NCI-H82 (cell line): ENCODE results near the gene ARHGAP23.
"Not testable (repeated sequence)": the region's sequence is repeated elsewhere in the genome, so short reads cannot be mapped to it uniquely, and the experiment has no call there.

Experiments
- DNase-seq: peaks from one replicate; lab custom pipeline; 2025; lab: John Stamatoyannopoulos, UW

Gene ARHGAP23

DNA sequence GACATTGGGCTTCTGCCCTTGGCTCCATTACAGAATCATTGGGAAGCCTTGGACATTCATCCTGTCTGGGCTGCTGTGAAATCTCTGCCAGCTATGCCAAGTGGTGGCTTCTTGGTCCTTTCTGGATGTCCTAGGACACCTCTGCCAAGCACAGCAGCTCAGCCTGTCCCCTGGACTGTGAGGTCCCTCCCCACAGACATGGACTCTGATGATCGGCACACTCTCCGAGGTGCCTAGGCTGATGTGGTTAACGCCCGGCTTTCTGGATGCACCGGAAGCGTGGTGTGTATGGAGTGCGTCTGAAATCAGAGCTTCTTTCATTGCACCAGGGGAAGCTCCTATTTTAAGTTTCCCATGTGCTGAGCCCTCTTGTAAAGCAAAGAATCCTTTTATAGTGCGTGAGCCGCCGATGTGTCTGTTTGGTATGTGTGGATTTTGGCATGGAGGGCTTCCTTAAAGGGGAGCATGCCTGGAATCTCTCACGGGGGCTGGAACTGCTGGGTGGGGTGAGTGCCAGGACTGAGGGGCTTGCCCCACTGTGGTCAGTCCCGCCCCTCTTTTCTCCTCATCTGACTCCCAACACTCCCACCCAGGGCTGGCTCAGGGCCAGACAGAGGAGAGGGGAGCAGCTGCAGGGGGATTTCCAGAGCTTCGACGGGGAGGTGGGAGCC is 7.0 kb upstream of the ARHGAP23 start:
- DNase-seq: peak; percentile 95

DNA sequence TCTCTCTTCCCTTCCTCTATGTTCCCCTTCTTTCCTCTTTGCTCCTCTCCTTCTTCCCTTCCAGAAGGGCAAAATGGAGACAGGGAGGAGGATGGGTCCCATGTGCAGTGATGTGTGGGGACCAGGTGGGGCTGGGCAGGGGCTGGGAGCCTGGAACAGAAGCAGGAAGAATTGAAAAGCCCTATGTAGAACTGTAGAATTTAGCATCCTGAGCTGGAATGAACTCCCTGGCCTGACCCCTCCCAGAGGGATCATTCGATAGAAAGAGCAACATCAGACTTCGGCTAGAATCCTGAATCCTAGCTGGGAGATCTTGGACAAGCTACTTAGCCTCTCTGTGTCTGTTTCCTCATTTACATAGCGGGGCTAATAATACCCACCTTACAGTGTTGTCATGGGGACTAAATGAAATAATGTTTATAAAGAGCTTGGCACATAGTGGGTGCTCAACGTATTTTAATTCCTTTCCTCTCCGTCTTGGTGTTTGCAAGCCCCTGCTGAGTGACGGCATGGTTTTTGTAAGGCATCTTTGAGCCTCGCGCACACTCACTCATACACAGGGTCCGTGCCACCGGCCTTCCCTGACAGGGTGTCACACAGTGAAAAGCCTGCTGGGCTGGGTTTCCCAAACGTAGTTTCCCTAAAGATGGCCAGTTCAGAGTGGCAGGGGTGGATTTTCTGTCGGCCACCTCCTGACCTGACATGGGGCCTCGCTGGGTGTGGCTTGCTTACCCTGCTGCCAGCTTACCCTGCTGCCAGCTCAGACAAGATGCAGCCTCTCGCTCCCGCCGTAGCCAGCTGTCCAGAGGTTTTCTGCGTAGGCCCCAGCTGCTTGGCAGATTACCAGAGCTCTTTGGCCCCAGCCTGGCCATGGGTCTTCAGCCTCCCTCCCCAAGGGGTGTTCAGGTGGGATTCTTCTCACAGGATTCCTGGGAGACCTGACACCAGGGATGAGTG is 6.1 kb upstream of the ARHGAP23 start:
- peak; percentile 69 for DNase-seq

- DNase-seq: no peak
Measured at GRCh38 chr17:38424297-38424972, 3.8 kb upstream of the ARHGAP23 start.

- DNase-seq: no peak
Measured at GRCh38 chr17:38425031-38425430, 3.2 kb upstream of the ARHGAP23 start.

- no peak for DNase-seq
Measured at GRCh38 chr17:38425744-38426143, 2.5 kb upstream of the ARHGAP23 start.

GRCh38 chr17:38426441-38426840 is 1.8 kb upstream of the ARHGAP23 start:
- DNase-seq: no peak

DNA sequence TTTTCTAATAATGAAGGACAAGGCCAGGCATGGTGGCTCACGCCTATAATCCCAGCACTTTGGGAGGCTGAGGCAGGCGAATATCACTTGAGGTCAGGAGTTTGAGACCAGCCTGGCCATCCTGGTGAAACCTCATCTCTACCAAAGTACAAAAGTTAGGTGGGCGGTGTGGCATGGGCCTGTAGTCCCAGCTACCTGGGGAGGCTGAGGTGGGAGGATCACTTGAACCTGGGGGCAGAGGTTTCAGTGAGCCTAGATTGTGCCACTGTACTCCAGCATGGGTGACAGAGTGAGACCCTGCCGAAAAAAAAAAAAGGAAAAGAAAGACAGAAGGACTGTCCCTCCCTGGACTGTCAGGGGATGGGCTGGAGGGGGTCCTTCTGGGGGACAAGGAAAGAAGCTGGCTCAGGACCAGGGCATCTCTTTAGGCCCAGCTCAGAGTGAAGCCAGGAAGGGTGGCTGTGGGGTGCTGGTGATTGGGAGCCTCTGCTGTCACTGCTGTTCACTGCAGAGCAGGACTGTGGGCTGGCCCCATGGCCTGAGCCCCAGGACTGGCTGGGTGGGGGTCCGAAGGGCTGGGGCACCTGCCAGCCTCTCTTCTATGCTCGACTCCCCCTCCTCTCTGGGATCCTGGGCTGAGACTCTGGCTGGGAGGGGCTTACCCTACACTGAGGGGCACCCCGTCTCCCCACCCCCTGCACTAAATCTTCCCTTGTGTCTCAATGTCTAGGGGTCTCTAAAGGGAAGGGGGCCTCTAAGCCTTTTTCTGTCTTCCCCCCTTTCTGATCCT is 909 bp upstream of the ARHGAP23 start:
- DNase-seq: no peak

- no peak for DNase-seq
Measured at GRCh38 chr17:38428643-38429371, 543 bp downstream of the ARHGAP23 start.

- DNase-seq: no peak
Measured at GRCh38 chr17:38429476-38430100, 1.3 kb downstream of the ARHGAP23 start.

GRCh38 chr17:38430316-38430715 is 2.1 kb downstream of the ARHGAP23 start:
- DNase-seq: no peak

DNA sequence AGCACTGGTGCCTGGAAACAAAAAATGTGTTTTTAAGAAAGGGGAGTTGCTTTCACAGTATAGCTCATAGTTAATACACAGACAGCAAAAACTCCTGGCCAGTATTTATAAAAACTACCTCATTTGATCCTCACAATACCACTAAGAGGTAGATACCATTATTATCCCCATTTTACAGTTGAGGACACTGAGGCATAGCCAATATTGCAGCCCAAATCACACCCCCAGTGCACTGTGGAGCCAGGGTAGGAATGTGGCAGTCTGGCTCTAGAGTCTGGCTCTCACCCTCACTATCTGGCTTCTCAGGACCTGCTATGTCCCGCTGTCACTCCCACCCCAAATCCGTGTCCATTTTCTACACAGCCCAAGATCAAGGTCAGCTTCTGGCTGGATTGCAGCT is 2.6 kb downstream of the ARHGAP23 start:
- no peak for DNase-seq

DNA sequence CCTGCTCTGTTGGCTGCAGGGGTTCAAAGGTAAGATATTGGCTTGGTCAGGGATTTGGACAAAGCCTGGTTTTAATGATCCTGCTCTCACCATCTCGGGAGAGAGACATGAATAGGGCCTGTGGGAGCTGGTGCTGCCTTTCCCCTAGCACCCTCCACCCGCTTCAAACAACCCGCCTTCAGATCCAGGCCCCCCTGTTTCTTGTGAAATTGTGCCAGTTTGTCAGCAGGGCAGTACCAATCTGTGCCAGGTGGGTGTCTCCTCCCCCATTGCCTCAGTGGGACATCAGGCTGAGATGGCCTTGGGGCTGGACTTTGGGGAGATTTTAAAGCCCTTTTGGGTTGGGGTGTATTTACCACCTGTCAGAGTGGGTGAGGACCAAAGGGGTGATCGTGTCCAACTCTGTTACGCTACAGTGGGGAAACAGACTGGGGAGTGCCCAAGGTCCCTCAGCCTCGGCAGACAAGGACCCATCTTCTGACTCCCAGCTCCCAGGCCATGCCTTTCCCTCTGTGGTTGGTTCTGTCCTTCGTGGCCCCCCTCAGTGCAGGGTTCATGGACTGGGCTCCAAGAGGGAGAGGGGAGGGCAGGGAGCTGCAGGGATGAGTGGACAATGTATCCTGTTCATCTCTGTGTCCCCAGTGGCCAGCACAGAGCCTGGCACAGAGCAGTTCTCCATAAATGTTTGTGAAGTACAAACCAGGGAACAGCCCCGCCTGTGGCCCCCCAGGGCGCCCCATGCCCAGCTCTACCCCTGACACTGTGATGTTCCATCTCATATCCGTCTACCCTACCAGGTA is 3.3 kb downstream of the ARHGAP23 start:
- DNase-seq: no peak

- no peak for DNase-seq
Measured at GRCh38 chr17:38434178-38434665, 6.0 kb downstream of the ARHGAP23 start.

- no peak for DNase-seq
Measured at GRCh38 chr17:38435795-38436194, 7.5 kb downstream of the ARHGAP23 start.

GRCh38 chr17:38436386-38436785 is 8.1 kb downstream of the ARHGAP23 start:
- DNase-seq: no peak

- not testable (repeated sequence) for DNase-seq
Measured at GRCh38 chr17:38437313-38437712, 9.0 kb downstream of the ARHGAP23 start.

- DNase-seq: peak; percentile 88
Measured at GRCh38 chr17:38439436-38439835, 11.2 kb downstream of the ARHGAP23 start.

- no peak for DNase-seq
Measured at GRCh38 chr17:38440614-38441397, 12.5 kb downstream of the ARHGAP23 start.
